ENCODE data around the gene ZNF77.

ZNF77 gene

DNA sequence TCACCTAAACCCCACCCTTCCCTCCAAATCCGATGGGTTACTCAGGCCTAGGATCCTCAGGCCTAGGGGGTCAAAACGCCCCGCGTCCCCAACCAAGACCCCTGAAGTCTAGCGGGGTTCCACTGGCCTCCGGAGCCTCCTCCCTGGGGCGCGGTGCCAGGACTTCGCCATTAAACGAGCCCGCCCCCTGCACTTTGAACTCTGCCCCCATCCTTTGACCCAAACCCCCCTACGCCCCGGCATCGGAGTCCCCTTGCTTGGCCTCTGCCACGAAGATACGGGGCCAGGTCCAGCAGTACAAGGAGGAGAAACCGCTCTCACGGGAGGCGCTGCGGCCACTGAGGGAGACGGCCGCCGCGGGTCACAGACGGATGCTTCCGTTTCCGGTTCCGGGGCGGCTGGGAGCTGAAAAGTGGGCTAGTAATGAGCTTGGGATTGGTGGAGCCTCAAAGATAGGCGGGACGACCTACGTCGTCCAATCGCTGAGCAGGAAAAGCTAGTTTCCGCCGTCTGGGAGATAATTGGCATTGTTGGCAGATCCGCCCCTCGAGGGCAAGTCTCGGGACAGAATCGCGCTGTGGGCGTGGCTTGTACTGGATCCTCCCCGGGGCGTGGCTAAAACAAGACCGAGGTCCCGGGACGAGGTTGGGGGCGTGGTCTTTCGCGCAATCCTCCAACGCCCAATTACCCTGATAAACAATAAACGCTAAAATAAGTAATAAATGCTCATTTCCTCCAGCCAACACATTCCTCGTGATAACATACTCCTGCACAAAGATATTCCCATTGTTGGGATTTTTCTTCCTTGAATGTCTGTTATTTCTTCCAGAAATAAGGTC lies 5.7 kb upstream of the ZNF77 start (continued):
- TF ChIP-seq, protein P1, sequence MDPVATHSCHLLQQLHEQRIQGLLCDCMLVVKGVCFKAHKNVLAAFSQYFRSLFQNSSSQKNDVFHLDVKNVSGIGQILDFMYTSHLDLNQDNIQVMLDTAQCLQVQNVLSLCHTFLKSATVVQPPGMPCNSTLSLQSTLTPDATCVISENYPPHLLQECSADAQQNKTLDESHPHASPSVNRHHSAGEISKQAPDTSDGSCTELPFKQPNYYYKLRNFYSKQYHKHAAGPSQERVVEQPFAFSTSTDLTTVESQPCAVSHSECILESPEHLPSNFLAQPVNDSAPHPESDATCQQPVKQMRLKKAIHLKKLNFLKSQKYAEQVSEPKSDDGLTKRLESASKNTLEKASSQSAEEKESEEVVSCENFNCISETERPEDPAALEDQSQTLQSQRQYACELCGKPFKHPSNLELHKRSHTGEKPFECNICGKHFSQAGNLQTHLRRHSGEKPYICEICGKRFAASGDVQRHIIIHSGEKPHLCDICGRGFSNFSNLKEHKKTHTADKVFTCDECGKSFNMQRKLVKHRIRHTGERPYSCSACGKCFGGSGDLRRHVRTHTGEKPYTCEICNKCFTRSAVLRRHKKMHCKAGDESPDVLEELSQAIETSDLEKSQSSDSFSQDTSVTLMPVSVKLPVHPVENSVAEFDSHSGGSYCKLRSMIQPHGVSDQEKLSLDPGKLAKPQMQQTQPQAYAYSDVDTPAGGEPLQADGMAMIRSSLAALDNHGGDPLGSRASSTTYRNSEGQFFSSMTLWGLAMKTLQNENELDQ (tag by site-specific recombination; IDR thresholded peaks at IDR 0.05; ENCODE audit: low read depth), result no peak
- TF ChIP-seq ZNF184 (tag by site-specific recombination; IDR thresholded peaks at IDR 0.05), result 0 out of 2 replicates have a peak, but pooled peaks have one; percentile 18
- no peak for TF ChIP-seq ZNF768 (tag by site-specific recombination; IDR thresholded peaks at IDR 0.05)
- no peak for TF ChIP-seq HOXC10 (CRISPR knock-in tag; IDR thresholded peaks at IDR 0.05)
- no peak for TF ChIP-seq ZNF366 (tag by site-specific recombination; conservative IDR thresholded peaks at IDR 0.05)
- no peak for TF ChIP-seq ZNF837 (tag by site-specific recombination; IDR thresholded peaks at IDR 0.05)
- TF ChIP-seq, protein P2, sequence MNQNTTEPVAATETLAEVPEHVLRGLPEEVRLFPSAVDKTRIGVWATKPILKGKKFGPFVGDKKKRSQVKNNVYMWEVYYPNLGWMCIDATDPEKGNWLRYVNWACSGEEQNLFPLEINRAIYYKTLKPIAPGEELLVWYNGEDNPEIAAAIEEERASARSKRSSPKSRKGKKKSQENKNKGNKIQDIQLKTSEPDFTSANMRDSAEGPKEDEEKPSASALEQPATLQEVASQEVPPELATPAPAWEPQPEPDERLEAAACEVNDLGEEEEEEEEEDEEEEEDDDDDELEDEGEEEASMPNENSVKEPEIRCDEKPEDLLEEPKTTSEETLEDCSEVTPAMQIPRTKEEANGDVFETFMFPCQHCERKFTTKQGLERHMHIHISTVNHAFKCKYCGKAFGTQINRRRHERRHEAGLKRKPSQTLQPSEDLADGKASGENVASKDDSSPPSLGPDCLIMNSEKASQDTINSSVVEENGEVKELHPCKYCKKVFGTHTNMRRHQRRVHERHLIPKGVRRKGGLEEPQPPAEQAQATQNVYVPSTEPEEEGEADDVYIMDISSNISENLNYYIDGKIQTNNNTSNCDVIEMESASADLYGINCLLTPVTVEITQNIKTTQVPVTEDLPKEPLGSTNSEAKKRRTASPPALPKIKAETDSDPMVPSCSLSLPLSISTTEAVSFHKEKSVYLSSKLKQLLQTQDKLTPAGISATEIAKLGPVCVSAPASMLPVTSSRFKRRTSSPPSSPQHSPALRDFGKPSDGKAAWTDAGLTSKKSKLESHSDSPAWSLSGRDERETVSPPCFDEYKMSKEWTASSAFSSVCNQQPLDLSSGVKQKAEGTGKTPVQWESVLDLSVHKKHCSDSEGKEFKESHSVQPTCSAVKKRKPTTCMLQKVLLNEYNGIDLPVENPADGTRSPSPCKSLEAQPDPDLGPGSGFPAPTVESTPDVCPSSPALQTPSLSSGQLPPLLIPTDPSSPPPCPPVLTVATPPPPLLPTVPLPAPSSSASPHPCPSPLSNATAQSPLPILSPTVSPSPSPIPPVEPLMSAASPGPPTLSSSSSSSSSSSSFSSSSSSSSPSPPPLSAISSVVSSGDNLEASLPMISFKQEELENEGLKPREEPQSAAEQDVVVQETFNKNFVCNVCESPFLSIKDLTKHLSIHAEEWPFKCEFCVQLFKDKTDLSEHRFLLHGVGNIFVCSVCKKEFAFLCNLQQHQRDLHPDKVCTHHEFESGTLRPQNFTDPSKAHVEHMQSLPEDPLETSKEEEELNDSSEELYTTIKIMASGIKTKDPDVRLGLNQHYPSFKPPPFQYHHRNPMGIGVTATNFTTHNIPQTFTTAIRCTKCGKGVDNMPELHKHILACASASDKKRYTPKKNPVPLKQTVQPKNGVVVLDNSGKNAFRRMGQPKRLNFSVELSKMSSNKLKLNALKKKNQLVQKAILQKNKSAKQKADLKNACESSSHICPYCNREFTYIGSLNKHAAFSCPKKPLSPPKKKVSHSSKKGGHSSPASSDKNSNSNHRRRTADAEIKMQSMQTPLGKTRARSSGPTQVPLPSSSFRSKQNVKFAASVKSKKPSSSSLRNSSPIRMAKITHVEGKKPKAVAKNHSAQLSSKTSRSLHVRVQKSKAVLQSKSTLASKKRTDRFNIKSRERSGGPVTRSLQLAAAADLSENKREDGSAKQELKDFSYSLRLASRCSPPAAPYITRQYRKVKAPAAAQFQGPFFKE (tag by site-specific recombination; IDR thresholded peaks at IDR 0.05; ENCODE audit: borderline replicate concordance), result no peak
- TF ChIP-seq ZBTB20 (tag by site-specific recombination; IDR thresholded peaks at IDR 0.05), result 0 out of 2 replicates have a peak, but pooled peaks have one; percentile 34
- no peak for TF ChIP-seq ZNF544 (tag by site-specific recombination; IDR thresholded peaks at IDR 0.05)
- no peak for TF ChIP-seq ZNF664 (tag by site-specific recombination; IDR thresholded peaks at IDR 0.05)
- TF ChIP-seq ZNF155 (tag by site-specific recombination; IDR thresholded peaks at IDR 0.05), result no peak
- TF ChIP-seq ZSCAN23 (tag by site-specific recombination; IDR thresholded peaks at IDR 0.05), result 0 out of 2 replicates have a peak, but pooled peaks have one; percentile 12
- TF ChIP-seq, protein P3, sequence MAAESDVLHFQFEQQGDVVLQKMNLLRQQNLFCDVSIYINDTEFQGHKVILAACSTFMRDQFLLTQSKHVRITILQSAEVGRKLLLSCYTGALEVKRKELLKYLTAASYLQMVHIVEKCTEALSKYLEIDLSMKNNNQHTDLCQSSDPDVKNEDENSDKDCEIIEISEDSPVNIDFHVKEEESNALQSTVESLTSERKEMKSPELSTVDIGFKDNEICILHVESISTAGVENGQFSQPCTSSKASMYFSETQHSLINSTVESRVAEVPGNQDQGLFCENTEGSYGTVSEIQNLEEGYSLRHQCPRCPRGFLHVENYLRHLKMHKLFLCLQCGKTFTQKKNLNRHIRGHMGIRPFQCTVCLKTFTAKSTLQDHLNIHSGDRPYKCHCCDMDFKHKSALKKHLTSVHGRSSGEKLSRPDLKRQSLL (tag by site-specific recombination; IDR thresholded peaks at IDR 0.05), result no peak
- peak; percentile 79 for TF ChIP-seq GLIS2 (tag by site-specific recombination; IDR thresholded peaks at IDR 0.05)
- TF ChIP-seq ZNF529 (tag by site-specific recombination; IDR thresholded peaks at IDR 0.05; ENCODE audit: insufficient replicate concordance), result no peak
- TF ChIP-seq ZSCAN30 (tag by site-specific recombination; IDR thresholded peaks at IDR 0.05), result peak; percentile 62; the same call in 1 of the 2 replicates
- peak; percentile 37; the same call in 1 of the 2 replicates for TF ChIP-seq KLF10 (tag by site-specific recombination; IDR thresholded peaks at IDR 0.05)
- TF ChIP-seq FEZF1 (tag by site-specific recombination; IDR thresholded peaks at IDR 0.05), result peak; percentile 41; the same call in 1 of the 2 replicates
- no peak for TF ChIP-seq ZNF37A (tag by site-specific recombination; IDR thresholded peaks at IDR 0.05)
- TF ChIP-seq TCF7L2 (IDR thresholded peaks at IDR 0.05; ENCODE audit: borderline replicate concordance, low read depth, low read length), result no peak
- TF ChIP-seq ZFP37 (tag by site-specific recombination; IDR thresholded peaks at IDR 0.05), result no peak
- TF ChIP-seq, protein P4, sequence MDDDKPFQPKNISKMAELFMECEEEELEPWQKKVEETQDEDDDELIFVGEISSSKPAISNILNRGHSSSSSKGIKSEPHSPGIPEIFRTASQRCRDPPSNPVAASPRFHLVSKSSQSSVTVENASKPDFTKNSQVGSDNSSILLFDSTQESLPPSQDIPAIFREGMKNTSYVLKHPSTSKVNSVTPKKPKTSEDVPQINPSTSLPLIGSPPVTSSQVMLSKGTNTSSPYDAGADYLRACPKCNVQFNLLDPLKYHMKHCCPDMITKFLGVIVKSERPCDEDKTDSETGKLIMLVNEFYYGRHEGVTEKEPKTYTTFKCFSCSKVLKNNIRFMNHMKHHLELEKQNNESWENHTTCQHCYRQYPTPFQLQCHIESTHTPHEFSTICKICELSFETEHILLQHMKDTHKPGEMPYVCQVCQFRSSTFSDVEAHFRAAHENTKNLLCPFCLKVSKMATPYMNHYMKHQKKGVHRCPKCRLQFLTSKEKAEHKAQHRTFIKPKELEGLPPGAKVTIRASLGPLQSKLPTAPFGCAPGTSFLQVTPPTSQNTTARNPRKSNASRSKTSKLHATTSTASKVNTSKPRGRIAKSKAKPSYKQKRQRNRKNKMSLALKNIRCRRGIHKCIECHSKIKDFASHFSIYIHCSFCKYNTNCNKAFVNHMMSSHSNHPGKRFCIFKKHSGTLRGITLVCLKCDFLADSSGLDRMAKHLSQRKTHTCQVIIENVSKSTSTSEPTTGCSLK (tag by site-specific recombination; IDR thresholded peaks at IDR 0.05), result no peak
- TF ChIP-seq ZNF311 (tag by site-specific recombination; IDR thresholded peaks at IDR 0.05; ENCODE audit: borderline replicate concordance), result no peak
- no peak for TF ChIP-seq ZNF416 (tag by site-specific recombination; IDR thresholded peaks at IDR 0.05)
- TF ChIP-seq, protein P5, sequence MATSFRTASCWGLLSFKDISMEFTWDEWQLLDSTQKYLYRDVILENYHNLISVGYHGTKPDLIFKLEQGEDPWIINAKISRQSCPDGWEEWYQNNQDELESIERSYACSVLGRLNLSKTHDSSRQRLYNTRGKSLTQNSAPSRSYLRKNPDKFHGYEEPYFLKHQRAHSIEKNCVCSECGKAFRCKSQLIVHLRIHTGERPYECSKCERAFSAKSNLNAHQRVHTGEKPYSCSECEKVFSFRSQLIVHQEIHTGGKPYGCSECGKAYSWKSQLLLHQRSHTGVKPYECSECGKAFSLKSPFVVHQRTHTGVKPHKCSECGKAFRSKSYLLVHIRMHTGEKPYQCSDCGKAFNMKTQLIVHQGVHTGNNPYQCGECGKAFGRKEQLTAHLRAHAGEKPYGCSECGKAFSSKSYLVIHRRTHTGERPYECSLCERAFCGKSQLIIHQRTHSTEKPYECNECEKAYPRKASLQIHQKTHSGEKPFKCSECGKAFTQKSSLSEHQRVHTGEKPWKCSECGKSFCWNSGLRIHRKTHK (tag by site-specific recombination; IDR thresholded peaks at IDR 0.05), result no peak

Data from HEK293 (cell line).